ENCODE data around the gene NFE2. TPM values are rescaled to one million over a fixed set of nuclear protein-coding genes. Genes with fewer than 3 reads are reported as not detected.
"Not testable (repeated sequence)": the region's sequence is repeated elsewhere in the genome, so short reads cannot be mapped to it uniquely, and the experiment has no call there.

The NFE2 gene
- polyA plus RNA-seq, 1 donor: 2.3 TPM

- DNase-seq (ENCODE audit: low read depth): not testable (repeated sequence)
Observed at GRCh38 chr12:54284070-54284780, 16.6 kb downstream of the NFE2 start.

- DNase-seq (ENCODE audit: low read depth): no peak
Observed at GRCh38 chr12:54282949-54283593, 17.7 kb downstream of the NFE2 start.

- not testable (repeated sequence) for DNase-seq (ENCODE audit: low read depth)
Observed at GRCh38 chr12:54281694-54282093, 19.1 kb downstream of the NFE2 start.

- not testable (repeated sequence) for DNase-seq (ENCODE audit: low read depth)
Observed at GRCh38 chr12:54281261-54281638, 19.6 kb downstream of the NFE2 start.

- peak; percentile 100 for DNase-seq (ENCODE audit: low read depth)
Observed at GRCh38 chr12:54280468-54281260, 20.2 kb downstream of the NFE2 start, which contains the start of gene HNRNPA1. Gene HNRNPA1, plus strand, starts transcription at chr12:54280726. Its CDS starts 82 bp downstream, at chr12:54280808.

GRCh38 chr12:54279632-54280467, 21.0 kb downstream of the NFE2 start, which contains the start of gene CBX5:
Gene CBX5, minus strand, starts transcription at chr12:54280122. Its CDS starts 22,472 bp downstream, at chr12:54257650.
- DNase-seq (ENCODE audit: low read depth): peak; percentile 100

GRCh38 chr12:54279227-54279631, 21.6 kb downstream of the NFE2 start:
- no peak for DNase-seq (ENCODE audit: low read depth)

- DNase-seq (ENCODE audit: low read depth): no peak
Observed at GRCh38 chr12:54277823-54278276, 23.0 kb downstream of the NFE2 start.

GRCh38 chr12:54276368-54276767, 24.4 kb downstream of the NFE2 start:
- no peak for DNase-seq (ENCODE audit: low read depth)

- no peak for DNase-seq (ENCODE audit: low read depth)
Observed at GRCh38 chr12:54273981-54274380, 26.8 kb downstream of the NFE2 start.

GRCh38 chr12:54272214-54272613, 28.6 kb downstream of the NFE2 start:
- no peak for DNase-seq (ENCODE audit: low read depth)

GRCh38 chr12:54270345-54270744, 30.5 kb downstream of the NFE2 start:
- no peak for DNase-seq (ENCODE audit: low read depth)

- DNase-seq (ENCODE audit: low read depth): no peak
Observed at GRCh38 chr12:54266852-54267251, 34.0 kb downstream of the NFE2 start.

- DNase-seq (ENCODE audit: low read depth): no peak
Observed at GRCh38 chr12:54265364-54265812, 35.4 kb downstream of the NFE2 start.

GRCh38 chr12:54262403-54262925, 38.4 kb downstream of the NFE2 start:
- DNase-seq (ENCODE audit: low read depth): no peak

GRCh38 chr12:54261815-54262402, 38.9 kb downstream of the NFE2 start:
- no peak for DNase-seq (ENCODE audit: low read depth)

- peak; percentile 92 for DNase-seq (ENCODE audit: low read depth)
Observed at GRCh38 chr12:54259194-54260011, 41.4 kb downstream of the NFE2 start.

- DNase-seq (ENCODE audit: low read depth): no peak
Observed at GRCh38 chr12:54258201-54258681, 42.6 kb downstream of the NFE2 start.

GRCh38 chr12:54257332-54257731, 43.5 kb downstream of the NFE2 start:
- no peak for DNase-seq (ENCODE audit: low read depth)
